GM20431 (cell line): ENCODE results near the gene TRIM28.
"Not testable (repeated sequence)": the region's sequence is repeated elsewhere in the genome, so short reads cannot be mapped to it uniquely, and the experiment has no call there.

Experiments
- in situ Hi-C: fragments of 300-500 bp; cut with MseI, MboI; formaldehyde crosslinking; loops from one replicate; pipeline ENCODE4 v1.15.0; 2020; ENCODE audit warnings: low sequenced_read_pairs; ENCODE audit not compliant: unreplicated experiment

The TRIM28 gene

DNA sequence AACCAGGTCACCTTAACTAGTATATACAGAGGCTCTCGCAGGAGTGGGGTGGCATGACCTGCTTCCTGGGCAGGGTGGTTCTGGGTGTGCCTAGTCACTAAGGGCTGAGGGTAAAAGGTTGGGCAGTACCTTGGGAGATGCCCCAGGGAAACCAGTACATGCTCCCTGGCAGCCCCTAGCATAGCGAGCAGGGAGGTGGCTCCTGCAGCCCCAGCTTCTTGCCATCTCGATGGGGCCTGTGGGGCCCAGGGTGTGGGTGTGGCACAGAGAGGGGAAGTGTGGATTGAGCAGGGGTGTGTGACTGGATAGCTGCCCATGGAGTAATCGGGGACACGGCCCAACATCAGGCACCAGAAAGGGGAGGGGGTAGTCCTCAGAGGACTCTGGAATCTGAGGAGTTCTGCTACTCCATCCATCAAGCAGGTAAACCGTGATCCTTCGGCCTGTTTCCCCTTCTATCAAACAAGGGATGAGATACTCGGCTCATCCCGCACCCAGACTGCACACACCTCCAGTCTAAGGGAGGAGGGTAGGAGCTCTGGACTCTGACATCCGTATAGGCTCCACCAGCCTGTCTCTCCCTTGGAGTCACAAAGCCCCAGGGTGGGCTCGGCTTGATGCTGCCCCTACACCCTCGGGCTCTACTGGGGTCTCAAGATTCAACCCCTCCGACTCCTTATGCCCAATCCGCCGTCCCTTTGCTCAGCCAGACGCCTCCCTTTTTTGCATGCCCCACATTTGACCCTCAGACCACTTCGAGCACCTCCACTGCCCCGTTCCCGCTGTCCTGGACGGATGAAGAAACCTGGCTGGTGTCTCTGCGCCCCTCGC is 25.4 kb upstream of the TRIM28 start:
- in situ Hi-C loops: no loop called here

DNA sequence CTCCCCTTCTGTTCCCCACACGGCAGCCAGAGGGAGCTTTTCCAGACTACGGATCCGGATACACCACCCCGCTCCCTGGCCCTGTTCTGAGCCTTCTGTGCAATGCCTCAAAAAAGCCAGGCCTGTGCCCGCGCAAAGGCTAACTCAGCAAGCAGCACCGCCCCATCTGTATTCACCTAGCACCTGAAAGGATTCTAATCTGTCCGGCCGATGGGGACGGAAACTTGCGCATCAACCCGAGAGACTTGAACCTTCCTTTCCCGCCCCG is 24.8 kb upstream of the TRIM28 start:
- in situ Hi-C loops: no loop called here

DNA sequence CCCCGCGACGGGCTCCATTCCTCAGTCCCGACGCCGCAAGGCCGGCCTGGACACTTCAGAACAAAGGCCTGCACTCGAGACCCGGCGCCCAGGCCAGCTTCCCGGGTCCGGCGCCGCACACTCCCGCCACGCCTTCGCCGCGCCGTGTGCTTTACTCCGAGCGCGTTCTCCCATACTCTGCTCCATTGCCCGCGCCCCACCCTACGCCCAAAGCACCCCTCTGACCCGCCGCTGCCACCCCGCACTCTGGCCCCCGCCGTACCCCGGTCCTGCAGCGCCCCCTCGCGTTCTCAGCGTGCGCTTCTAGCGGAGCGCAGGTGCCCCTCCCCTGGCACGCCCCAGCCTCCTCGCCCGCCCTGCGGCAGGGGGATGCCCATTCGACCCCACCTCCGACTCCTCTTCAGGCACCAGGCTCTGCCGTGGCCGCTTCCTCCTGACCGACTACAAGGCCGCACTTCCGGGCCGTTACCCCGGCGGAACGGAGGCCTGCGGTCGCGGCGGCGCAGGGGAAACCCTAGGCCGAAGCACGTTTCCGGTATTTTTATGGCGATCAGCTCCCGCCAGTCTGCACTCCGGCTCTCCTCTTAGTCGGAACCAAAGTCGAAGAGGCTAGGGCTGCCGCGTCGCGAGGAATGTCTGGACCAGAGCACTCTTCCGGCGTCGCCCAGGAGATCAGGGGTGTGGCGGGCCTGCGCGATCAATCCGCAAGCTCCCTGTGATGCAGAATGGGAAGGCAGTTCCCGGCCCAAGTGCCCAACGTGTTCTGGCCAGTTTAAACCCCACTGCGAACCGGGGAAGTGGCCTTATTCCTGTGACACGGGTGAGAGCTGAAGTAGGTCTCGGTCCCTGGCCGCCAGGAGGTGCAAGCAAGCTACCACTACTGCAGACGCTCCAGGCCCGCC is 24.3 kb upstream of the TRIM28 start, which contains the start of gene ZBTB45:
Gene ZBTB45, minus strand, starts transcription at position 456 of the 902 bp plus-strand sequence. CDS start 2,137 bp downstream, outside the sequence.
- in situ Hi-C loops: no loop called here

DNA sequence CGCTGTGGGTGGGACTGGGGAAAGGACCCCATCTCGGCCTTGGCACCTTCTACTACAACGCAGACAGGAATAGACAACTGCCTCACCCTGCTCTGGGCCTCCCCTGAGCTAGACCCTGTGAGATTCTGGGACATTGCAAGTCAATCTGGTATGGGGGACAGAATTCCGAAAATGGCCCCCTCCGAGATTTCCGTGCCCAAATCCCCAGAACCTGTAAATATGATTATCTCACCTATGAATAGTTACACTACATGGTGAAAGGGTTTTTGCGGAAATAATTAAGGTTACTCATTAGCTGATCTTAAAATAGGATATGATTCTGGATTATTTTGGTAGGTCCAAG is 23.6 kb upstream of the TRIM28 start:
- in situ Hi-C loops: no loop called here

DNA sequence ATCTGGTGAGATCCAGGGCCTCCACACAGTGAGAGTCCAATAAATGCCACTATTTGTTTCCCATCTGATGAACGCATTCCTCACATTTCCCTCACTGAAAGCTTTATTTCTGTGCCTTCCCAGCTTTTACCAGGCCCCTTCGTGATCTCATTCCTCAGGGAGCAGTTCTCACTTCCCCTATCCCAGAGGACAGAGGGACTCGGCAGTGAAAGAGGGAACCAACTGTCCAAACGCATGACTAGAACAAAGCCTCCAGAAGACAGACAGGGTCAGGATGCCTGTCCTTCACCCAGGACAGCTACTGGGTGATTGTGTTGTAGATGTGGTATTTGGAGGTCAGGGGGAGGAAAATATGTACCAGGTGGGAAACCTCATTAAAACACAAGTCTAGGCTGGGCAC is 22.2 kb upstream of the TRIM28 start:
- in situ Hi-C loops: no loop called here

DNA sequence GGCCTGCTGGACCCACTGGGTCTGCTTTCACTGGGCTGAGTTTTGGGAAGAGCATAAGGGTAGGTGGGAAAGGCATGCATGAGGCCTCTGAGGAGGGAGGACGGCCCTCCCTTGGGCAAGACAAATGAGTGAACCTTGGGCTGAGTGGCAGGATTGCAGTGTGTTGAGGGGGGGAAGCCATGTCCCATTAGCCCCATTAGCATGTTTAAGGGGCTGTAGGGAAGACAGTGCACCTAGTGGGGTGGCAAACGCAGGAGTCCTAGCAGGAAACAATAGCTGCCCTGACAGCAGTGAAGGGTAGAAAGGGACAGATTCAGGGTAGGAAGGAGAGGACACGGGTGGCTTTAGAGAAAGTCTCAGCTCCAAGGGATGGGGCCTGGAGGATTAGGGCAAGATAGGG is 21.2 kb upstream of the TRIM28 start:
- in situ Hi-C loops: no loop called here

DNA sequence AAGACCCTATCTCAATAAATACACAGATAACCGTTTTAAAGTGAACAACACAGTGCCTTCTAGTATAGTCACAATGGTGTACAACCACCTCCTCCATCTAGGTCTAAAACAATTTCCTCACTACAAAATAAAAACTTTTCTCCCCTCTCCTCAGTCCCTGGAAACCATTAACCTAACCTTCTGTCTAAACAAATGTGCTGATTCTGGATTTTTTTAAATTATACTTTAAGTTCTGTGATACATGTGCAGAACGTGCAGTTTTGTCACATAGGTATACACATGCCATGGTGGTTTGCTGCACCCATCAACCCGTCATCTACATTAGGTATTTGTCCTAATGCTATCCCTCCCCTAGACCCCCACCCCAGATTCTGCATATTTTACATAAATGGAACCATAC is 14.5 kb upstream of the TRIM28 start:
- in situ Hi-C loops: no loop called here

DNA sequence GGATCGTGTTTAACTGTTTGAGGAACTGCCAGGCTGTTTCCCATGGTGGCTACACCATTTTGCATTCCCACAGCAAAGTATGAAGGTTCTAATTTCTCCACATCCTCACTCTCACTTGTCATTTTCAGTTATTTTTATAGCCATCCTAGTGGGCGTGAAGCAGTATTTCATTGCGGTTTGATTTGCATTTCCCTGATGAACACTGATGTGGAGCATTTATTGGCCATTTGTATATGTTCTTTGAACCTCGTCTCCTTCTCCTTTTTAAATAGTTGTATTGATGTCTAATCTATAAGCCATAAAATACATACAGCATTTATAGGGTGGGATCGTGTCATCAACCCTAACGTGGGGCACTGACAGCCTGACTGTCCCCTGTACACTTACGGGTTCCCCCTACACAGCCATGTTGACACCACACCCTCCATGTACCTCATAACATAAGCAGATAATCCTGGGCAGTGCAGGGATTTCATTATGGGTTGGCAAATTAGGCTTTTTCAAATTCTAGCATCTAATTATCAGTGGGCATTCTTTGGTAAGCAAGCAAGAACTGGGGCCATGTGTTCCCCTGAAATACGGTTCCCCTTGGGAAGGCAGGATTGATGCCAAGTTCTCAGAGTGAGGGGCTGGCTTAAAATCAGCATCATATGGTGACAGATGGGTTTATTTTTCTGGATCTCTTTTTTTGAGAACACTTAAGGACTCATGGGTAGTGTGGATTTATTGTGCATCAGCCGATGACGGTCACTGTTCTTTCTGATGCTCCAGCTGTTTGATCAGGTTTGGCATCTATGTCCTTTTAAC is 12.6 kb upstream of the TRIM28 start:
- in situ Hi-C loops: no loop called here

DNA sequence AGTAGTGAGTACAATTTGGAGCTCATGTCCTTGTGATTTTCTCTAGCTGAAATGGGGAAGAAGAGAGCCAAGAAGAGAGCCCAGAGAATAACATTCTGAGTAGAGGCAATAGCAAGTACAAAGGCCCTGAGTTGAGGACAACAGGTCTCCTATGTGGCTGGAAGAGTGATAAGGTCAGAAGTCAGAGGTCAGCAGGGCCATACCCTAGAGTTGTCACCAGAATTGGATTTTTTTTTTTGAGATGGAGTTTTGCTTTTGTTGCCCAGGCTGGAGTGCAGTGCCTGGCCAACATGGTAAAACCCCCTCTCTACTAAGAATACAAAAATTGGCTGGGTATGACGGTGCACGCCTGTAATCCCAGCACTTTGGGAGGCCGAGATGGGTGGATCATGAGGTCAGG is 8.0 kb upstream of the TRIM28 start:
- in situ Hi-C loops: no loop called here

DNA sequence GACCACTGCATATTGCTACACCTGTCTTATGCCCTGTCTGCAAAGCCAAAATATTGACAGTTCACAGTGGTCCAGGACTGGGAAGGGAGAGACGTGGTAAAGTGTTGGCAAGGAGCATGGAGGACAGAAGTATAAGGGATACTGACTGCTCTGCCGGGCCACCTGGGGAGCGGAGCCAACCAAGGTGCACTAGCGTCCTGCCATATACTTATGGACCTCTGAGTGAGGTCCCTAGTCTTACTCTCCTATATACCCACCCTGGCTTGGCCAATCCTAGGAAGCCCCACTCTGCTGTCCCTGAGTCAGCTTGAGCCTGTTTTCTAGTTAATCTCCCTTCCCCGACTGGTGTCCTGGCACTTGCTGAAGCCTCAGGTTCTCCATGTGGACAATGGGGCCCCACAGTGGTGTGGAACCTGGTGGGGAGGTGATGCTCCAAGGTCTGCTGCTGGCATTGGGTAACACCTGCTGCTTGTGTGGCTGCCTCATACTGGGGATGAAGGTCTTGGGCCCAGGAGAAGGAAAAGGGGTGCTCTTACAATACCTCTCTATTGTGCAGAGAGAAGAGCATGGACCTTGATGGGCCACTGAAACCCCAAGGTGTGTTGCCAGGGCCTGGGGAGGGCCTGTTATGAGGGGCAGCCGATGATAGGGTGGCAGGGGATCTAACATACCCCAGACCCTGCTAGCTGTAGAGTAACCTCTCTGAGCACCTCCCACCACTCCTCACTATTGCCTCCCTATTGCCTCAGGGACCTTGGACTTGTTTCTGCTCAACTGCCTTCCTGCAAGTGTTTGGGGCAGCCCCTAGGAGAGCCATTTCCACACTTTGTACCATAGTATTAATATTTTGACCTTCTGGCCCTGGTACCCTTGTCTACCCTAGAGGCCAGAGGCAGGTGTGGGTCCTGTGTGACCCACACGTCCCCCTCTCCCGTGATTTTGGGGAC is 6.7 kb upstream of the TRIM28 start:
- in situ Hi-C loops: no loop called here

DNA sequence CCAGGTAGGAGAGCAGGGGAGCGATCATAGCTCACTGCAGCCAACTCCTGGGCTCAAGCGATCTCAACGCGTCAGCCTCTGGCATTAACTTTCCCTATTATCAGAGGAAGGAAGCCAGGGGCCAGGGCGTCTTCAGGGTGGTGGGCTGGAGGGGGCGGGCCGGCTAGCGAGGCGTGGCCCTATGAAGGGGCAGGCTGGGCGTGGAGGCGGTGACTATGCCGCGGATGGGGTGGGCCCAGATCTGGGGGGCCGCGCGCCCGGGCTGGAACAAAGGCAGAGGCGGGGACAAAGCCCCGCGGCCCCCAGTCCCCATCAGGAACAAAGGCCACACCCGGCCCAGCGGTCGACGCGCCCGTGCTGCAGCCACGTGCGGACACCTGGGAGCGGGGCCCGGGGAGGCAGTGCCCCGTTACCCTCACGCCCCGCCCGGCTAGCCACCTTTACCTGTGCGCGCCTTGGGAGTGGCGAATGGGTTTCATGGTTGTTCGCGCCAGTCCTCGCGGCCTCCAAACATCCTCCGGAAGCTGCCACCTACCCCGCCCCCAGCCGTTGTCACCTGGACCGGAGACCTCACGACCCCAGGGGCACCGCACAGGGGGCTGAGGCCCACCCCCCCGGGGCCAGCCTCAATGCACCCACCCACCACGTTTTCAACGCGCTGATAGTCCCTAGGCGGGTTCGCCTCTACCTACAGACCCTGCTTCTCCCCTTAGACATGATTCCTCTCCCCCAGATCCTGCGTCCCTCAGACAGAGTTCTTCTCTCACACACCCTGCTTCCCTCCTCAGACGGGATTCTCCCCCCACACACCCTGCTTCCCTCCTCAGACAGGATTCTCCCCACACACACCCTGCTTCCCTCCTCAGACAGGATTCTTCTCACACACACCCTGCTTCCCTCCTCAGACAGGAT is 5.4 kb upstream of the TRIM28 start:
- in situ Hi-C loops: no loop called here

DNA sequence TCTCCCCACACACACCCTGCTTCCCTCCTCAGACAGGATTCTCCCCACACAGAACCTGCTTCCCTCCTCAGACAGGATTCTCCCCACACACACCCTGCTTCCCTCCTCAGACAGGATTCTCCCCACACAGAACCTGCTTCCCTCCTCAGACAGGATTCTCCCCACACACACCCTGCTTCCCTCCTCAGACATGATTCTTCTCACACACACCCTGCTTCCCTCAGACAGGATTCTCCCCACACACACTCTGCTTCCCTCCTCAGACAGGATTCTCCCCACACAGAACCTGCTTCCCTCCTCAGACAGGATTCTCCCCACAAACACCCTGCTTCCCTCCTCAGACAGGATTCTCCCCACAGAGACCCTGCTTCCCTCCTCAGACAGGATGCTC is 4.7 kb upstream of the TRIM28 start:
- in situ Hi-C loops: not testable (repeated sequence)

DNA sequence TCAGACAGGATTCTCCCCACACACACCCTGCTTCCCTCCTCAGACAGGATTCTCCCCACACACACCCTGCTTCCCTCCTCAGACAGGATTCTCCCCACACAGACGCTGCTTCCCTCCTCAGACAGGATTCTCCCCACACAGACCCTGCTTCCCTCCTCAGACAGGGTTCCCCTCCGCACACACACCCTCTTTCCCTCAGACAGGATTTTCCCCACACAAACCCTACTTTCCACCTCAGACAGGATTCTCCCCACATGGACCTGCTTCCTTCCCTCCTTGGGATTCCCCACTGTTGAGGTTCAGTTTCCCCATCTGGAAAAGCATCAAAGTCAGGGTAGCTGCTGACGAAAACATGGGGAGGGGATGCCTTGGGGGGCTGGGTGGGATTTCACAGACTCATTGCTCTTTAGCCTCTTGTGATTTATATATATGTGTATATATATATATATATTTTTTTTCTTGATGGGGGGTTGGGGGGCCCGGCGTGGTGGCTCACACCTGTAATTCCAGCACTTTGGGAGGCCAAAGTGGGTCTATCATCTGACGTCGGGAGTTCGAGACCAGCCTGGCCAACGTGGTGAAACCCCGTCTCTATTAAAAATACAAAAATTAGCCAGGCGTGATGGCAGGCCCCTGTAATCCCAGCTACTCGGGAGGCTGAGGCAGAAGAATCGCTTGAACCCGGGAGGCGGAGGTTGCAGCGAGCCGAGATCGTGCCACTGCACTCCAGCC is 1.1 kb upstream of the TRIM28 start:
- in situ Hi-C loops: not testable (repeated sequence)

DNA sequence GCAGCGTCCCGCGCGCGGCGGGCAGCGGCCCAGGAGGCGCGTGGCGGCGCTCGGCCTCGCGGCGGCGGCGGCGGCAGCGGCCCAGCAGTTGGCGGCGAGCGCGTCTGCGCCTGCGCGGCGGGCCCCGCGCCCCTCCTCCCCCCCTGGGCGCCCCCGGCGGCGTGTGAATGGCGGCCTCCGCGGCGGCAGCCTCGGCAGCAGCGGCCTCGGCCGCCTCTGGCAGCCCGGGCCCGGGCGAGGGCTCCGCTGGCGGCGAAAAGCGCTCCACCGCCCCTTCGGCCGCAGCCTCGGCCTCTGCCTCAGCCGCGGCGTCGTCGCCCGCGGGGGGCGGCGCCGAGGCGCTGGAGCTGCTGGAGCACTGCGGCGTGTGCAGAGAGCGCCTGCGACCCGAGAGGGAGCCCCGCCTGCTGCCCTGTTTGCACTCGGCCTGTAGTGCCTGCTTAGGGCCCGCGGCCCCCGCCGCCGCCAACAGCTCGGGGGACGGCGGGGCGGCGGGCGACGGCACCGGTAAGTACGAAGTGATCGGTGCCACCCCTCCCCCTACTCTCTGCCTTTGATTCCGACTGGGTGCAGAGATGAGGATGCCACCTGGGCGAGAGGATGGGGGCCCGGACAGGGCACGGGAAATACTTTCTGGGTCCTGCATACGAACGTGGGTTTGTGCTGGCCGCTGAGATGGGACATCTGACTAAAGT is 874 bp downstream of the TRIM28 start:
- in situ Hi-C loops: no loop called here

DNA sequence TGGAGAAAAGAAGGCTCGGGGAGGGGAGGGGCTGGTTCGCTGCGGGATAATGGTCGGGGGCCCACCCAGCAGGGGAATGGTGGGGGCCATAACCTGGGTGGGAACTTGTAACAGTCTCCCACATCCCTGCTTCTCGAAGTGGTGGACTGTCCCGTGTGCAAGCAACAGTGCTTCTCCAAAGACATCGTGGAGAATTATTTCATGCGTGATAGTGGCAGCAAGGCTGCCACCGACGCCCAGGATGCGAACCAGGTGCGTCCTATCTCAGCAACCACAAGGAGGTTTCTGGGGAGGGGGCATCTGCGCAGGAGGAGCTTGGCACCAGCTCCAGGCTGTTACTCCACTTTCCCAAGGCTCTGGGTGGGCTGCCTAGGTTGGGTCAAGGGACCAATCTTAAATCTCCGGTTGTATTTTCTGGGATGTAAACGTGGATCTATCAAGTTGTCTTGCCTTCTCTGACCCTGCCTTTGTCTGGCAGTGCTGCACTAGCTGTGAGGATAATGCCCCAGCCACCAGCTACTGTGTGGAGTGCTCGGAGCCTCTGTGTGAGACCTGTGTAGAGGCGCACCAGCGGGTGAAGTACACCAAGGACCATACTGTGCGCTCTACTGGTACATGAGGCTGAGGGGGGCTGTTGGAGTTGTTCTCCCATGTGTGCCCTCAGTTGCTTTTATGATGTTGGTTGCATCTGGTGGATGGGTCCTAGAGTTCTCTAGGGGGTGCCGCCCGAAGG is 1.6 kb downstream of the TRIM28 start:
- in situ Hi-C loops: no loop called here

DNA sequence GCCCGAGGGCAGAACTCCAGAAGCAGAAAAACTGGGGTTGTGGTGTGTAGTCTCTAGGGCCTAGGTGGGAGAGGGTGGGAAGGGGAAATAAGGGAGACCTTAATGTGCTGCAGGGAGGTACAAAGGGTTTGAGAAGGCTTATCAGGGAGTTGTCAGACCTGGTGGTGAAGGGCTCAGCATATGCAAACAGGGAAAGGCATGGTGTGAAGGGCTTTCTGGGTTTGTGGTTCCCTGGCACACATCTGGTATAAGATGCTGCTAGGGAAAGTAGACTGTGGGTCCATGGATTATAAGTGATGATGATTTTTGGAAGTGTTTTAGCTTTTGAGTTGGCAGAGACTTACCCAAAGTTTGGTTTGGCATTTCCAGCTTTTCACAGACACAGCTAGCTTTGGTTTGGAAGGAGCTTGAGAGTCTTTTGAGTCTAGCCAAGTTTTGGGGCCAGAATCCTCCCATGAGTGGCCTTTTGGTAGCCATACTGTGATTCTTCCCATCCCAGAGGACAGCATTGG is 2.2 kb downstream of the TRIM28 start:
- in situ Hi-C loops: no loop called here
